Tongue (tissue), 2 donors: ENCODE results near the gene ITPK1. TPM values are rescaled to one million over a fixed set of nuclear protein-coding genes. Genes with fewer than 3 reads are reported as not detected.

Source experiments
- DNase-seq: peaks from one replicate; pipeline ENCODE4 v3.0.0-alpha.2; 2015
- total RNA-seq: library from RNA; depleted of rRNA; stranded (reverse); fragments of >200 nt; gene quantifications from one replicate; pipeline ENCODE4 v1.2.3, GENCODE V29; 2014

Gene ITPK1
- total RNA-seq, 1 donor from 2014 or later = 15.6 TPM

GRCh38 chr14:92922155-92922735 lies 193.5 kb downstream of the ITPK1 start:
- DNase-seq = no peak

GRCh38 chr14:92920001-92920400 lies 195.7 kb downstream of the ITPK1 start:
- no peak for DNase-seq

- no peak for DNase-seq
Measured at GRCh38 chr14:92917956-92918355, 197.8 kb downstream of the ITPK1 start.

GRCh38 chr14:92917041-92917940 lies 198.4 kb downstream of the ITPK1 start:
- DNase-seq = peak; percentile 14

- no peak for DNase-seq
Measured at GRCh38 chr14:92916201-92916600, 199.5 kb downstream of the ITPK1 start.

GRCh38 chr14:92914087-92914656 lies 201.6 kb downstream of the ITPK1 start:
- DNase-seq = peak; percentile 72

GRCh38 chr14:92907316-92907911 lies 208.3 kb downstream of the ITPK1 start:
- no peak for DNase-seq

- no peak for DNase-seq
Measured at GRCh38 chr14:92906823-92907222, 208.9 kb downstream of the ITPK1 start.

- no peak for DNase-seq
Measured at GRCh38 chr14:92906420-92906819, 209.3 kb downstream of the ITPK1 start.

- no peak for DNase-seq
Measured at GRCh38 chr14:92905667-92906066, 210.1 kb downstream of the ITPK1 start.

- no peak for DNase-seq
Measured at GRCh38 chr14:92903359-92903758, 212.4 kb downstream of the ITPK1 start.

- DNase-seq = no peak
Measured at GRCh38 chr14:92902726-92903125, 213.0 kb downstream of the ITPK1 start.

- DNase-seq = no peak
Measured at GRCh38 chr14:92902191-92902590, 213.5 kb downstream of the ITPK1 start.

- no peak for DNase-seq
Measured at GRCh38 chr14:92900660-92901059, 215.1 kb downstream of the ITPK1 start.

- no peak for DNase-seq
Measured at GRCh38 chr14:92898566-92899131, 217.1 kb downstream of the ITPK1 start.

- DNase-seq = no peak
Measured at GRCh38 chr14:92897922-92898565, 217.7 kb downstream of the ITPK1 start.

- DNase-seq = no peak
Measured at GRCh38 chr14:92895352-92895878, 220.3 kb downstream of the ITPK1 start.

- no peak for DNase-seq
Measured at GRCh38 chr14:92892589-92892988, 223.1 kb downstream of the ITPK1 start.

GRCh38 chr14:92890830-92891588 lies 224.7 kb downstream of the ITPK1 start:
- DNase-seq = no peak

- no peak for DNase-seq
Measured at GRCh38 chr14:92888896-92889295, 226.8 kb downstream of the ITPK1 start.

GRCh38 chr14:92887157-92887556 lies 228.6 kb downstream of the ITPK1 start:
- DNase-seq = no peak
